Epidermal melanocyte (primary cell): Measurements from ENCODE around the gene USP10.
A peak's percentile ranks its signal among the peaks of the same experiment; 100 is the strongest.

Experiments used
- DNase-seq: peaks from one replicate; pipeline ENCODE4 v3.0.0; 2011; ENCODE audit warnings: low spot score; ENCODE audit not compliant: insufficient read length

USP10 gene

DNA sequence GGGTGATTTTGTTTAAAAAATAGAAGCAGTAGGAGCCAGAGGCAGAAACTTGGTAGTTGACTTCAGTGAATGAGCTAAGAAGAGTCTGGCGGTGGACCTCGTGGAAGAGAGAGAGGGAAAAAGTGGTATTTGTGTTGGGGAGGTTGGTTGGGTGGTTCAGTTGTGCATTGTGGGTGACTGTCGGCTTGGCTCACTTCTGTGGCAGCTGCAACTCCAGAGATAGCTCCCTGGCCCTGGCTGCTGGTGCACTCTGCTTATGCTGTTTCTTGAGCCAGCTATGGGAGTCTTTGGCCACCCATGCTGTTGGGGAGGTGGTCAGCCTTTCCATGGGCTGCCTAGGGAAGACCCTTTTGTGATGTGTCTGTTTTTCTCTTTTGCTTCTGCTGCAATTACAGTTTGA is 69.6 kb downstream of the USP10 start:
- DNase-seq: no peak

DNA sequence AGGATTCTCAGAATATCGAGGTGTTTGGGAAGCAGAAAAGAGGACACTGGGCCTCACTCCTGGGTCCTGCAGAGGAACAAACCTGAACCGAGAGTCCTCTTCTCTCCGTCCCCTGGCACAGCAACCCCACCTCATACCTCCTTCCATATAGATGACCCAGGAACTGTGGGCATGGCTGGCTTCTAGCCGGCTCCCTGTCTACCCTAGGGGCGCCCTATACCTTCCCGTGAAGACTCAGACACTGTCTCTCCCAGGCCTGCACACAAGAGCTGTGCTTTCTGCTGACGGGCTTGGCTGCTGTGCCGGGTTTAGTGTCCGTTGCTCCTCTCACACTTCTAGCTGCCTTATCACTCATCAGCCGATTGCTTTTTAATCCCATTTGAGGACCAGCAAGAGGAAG is 73.5 kb downstream of the USP10 start:
- no peak for DNase-seq

DNA sequence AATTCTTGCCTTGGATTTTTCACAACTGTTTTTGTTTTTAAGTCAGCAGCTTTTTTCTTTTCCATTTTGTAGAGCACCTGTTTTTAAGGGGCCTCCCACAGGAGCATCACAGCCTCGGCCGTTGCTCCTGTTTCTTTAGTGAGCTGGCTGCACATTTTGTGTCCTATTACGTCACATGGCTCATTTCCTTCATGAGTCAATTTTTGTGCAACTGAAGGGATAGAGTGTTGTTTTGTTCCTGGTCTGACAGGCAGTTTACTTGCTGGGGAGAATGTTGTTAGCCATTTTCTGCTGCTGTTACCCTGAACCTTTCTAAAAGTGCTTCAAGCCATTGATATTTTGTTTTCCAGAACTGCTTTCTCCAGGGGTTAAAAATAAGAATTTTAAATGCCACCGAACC is 75.0 kb downstream of the USP10 start:
- DNase-seq: no peak

DNA sequence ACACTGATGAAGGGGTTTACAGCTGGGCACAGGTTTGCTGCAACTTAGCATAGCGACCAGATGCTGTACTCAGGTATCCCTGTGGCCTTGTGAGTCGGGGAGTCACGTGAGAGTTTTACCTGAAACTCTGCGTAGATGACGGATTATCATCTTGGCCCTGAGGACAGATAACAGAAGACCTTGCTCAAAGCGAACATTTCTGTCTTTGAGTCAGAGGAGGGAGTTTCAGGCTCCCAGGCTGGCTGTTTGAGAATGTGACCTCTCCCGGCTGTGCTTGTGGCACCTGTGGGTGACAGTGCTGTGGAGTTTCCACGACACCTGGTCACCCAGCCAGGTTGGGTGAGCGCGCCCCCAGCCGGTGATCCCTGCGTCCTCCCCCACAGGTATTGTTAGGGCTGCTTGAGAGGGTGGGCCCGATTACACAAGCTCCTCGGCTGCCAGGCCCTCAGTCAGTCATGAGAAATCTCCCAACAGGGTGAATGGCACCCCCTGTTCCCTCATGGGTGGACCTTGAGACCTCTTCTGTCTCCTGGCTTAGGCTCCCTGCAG is 75.5 kb downstream of the USP10 start:
- DNase-seq: no peak

DNA sequence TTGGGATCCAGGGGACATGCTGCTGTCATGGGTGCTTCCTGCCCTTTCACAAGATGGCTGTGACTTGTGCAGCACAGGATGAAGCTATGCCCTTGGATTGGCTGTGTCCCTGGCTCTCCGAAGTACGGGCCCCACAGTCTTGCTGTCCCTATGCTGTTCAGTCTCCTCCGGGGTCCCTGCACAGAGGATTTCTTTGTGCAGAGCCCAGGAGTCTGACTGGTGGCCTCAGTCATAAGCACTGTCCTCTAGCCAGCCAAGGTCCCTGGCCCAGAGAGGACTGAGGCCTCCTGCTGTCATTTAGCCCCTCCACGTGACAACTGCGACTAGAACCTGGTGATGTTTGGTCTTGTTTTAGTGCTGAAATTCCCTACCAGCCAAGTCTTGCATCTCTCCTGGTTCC is 77.6 kb downstream of the USP10 start:
- DNase-seq: no peak

DNA sequence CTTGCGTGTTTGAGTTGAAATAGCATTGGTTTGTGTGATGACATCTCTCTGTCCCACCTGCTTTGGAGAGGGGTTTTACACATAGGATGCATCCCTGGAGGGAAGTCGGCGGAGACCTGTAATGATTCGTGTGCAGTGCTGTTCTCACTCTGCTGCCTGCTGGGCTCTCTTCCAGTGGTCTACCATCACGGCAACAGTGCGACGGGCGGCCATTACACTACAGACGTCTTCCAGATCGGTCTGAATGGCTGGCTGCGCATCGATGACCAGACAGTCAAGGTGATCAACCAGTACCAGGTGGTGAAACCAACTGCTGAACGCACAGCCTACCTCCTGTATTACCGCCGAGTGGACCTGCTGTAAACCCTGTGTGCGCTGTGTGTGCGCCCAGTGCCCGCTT is 78.9 kb downstream of the USP10 start:
- no peak for DNase-seq

DNA sequence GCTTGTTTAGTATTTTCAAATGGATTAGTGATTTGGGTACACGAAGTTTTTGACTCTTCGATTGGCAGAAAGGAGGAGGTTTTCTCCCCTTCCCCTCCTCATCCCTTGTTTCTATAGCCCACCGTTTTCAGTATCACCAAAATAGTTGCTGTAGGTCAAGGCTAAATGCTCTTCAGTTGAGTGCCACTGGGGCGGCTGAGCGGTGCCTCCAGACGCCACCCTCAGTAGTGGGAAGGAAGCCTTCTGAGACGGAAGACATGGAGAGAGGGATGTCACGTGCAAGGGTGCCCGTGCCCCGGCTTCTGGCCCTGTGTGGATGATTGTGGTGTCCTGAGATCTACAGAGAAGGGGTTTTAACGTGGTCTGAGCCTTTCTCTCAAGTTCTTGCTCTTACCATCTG is 80.3 kb downstream of the USP10 start:
- DNase-seq: no peak

DNA sequence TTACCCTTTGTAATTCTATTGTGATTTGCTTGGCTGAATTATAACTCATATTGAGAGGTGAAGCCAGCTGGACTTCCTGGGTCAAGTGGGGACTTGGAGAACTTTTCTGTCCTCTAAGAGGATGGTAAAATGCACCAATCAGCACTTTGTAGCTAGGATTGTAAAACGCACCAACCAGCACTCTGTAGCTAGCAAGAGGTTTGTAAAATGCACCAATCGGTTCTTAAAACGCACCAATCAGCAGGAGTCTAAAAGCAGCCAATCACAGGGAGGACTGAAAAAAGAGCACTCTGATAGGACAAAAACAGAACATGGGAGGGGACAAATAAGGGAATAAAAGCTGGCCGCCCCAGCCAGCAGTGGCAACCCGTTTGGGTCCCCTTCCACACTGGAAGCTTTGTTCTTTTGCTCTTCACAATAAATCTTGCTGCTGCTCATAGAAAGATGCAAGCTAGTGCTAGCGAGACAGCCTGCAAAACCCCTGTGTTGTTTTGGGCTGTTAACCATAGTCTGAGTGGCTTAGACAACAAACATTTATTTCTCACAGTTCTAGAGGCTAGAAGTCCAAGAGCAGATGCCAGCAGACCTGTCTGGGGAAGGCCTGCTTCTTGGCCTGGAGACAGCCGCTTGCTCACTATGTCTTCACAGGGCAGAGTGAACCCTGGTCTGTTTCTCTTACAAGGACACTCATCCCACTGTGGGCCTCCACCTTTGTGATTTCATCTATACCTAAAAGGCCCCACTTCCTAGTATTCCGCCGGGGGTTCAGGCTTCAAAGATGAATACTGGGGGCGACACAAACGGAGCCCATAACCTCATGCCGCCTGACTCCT is 81.0 kb downstream of the USP10 start:
- DNase-seq: no peak

DNA sequence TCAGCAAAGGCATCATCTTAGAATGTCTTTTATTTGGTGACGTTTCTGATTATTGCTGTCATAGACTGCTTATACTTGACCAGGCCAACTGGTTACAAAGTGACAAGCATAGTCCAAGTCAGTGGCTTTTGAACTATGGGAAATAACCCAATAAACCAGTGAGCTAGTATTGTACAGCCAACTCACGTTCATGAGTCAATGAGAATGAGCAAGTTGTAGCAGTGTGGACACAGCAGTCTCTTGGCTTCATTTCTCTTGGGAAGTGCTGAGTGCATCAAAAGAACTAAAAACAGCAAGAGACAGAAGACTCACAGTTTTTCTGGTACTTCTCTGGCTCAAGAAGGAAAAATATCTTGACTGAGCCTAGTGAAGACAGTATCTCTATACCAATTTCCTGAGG is 83.0 kb downstream of the USP10 start:
- DNase-seq: no peak

DNA sequence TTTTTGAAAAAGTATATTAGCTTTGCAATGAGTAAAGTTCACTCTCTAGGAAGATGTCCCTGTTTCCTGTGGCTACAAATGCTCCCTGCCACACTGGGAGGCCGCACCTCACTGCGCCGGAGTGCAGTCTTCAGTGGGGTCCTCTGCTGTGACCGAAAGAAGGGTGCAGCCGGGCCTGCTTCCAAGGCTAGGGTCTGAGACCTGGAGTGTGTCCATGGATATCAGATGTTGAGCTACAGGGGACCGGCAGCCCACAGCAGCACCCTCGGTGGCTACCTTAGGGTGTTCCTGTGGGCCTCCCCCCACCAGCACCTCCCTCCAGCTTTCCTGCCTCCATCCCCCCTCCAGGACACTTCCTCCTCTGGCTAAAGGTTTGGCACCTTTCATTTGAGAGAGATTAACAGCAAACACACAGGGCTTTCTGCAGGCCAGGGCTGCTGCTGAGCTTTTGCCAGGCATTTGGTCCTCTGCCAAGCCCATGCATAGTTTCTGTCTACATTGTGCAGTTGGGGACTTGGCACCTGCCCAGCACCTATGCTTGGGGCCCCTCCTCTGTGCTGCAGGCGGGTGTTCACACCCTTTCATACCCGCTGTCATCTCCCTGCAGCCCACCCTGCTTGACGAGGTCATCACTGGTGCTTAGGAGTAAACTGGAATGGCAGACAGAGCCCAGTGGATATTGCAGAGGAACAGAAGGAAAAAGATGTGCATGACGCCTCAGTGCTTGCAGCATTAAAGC is 86.2 kb downstream of the USP10 start:
- no peak for DNase-seq

DNA sequence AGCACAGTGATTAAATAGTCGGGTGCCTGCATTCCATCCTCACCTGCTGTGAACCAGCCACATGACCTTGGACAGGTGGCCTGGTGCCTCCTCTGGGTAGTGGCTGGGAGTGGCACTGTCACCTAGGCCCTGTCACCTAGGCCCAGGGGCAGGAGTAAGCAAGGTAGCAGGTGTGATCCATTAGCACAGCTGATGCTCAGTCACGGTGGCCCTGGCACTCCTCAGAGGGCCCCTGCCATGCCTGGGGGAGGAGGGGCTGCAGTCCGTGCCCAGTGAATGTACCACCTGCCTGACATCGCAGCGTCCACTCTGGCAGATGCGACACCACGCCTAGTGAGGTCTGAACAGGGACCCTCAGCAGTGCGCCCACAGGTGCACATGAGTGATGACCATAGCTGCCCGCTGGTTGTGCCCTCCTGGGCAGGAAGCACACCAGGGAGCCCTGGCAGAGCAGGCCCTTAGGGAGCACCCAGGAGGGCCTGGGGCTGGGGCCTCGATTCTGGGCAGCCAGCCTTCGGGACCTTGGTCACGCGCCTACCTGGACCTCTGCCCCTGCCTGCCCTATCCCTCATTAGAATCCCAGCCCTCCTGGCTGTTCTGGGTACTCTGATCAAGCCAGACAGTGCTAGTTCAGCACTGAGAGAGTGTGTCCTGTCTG is 86.9 kb downstream of the USP10 start:
- no peak for DNase-seq

DNA sequence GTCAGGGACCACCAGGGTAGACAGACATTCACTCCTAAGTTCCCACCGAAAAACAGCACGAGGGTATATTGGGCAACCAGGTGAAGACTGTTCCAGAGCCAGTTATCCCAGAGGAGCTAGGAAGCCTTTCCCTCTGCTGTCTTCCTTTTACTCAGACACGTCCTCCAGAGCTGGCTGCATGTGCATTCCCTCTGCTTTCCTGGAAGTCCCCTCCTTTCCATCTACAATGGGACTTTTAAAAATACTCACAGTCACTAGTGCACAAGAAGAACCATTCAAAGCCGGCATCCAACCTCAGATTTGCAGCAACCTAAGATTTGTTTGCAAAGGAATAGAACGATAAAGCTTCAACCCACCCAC is 87.4 kb downstream of the USP10 start:
- DNase-seq: no peak

DNA sequence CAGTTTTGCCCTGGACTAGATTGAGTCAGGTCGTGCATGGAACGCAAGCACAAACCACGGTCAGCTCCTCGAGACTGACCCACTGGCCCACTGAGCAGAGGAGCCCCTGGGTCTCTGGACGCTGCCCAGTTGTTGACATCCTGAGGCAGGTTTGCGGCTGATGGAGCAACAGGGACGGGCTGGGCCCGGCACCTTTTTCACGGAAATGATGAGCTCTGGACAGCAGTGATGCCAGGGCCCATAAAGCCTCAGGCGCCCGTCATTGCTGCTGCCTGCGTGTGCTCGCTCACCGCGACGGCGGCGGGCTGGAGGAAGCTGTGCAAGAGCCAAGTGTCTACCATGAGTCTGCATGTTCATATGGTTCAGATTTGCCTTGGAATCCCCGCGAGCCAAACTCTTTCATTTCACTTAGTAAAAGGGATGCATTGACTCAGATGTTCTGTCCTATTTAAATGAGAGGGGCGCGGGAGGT is 89.2 kb downstream of the USP10 start:
- DNase-seq: peak; percentile 23

DNA sequence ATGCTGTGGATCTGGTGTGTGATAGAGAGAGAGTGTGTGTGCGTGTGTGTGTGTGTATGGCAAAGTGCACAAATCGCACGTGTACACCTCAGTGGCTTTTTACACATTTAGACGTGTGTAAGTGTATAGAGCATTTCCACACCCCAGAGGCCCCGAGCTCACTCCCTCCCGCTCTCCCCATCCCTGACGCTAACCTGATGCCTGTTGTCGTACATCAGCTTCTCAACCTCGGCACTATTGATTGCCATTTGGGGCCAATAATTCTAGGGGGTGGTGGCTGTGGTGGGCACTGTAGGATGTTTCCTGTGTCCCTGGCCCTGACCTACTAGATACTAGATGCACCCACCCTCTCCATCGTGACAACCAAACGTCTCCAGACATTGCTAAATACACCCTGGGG is 89.6 kb downstream of the USP10 start:
- no peak for DNase-seq

DNA sequence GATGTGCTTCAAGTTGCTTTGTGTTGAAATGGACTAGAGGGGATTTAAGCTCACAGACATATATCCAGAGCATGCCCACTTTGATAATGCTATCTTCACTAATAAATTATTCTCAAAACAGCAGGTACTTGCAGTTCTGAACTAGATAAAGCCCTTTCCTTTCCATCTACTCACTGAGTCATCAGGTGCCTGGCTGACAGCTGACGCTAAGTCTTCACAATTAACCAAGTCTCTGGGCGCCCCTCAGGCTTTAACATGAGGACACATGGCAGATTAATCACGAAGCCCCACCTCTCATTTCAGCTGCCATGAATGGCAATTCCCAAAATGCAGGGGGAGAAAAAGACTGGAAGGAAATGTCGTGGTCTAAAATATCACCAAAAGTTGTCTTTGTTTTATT is 90.5 kb downstream of the USP10 start:
- DNase-seq: no peak

DNA sequence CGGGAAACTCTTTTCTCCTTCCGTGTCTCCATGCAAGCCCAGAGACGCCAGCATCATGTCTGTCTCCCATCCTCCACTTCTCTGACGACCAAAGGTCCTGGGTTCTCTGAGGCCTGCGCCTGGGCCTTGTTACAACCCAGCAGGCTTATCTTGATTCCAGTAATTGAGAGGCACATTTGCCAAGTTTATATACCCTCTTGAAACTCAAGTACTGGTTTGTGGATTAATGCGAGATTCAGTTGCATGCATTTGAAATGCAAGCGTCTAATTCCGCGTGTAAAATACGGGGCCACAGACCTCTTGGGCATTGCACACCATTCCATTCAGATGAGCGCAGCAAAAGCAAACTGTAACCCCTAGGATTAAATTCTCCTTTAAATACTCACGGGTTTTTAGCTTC is 91.3 kb downstream of the USP10 start:
- DNase-seq: no peak

DNA sequence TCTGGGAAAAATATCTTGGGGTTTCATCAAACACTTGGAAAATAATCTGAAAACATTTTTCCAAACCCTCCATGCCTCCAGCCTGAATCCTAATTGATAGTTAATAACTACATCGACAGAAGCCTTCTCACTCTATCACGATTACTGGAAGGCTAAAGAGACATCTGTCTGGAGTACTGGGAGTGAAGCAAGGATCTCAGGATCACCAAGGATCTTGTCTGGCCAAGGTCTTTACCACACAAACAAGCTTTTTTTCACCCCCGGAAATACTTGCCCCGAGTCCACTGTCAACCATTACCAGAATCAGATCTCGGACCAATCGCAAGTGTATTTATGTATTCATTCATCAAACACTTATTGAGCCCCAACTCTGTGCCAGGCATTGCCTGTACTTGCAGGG is 91.7 kb downstream of the USP10 start:
- DNase-seq: no peak

DNA sequence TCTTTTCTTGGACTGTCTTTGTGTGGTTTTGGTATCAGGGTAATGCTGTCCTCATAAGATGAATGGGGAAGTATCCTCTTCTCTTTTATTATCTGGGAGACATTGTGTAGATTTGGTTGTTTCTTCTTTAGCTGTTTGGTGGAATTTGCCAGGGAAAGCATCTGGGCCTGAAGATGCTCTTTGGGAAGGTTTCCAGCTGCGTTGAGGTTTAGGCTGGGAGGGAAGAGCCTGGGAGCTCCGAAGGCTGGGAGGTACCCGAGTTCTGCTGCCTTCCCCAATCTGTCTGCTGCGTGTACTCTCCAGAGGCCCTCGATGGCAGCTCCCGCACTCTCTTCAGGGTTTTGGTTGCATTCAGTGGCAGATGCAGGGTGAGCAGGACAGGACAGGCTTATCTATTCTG is 94.4 kb downstream of the USP10 start:
- DNase-seq: no peak

DNA sequence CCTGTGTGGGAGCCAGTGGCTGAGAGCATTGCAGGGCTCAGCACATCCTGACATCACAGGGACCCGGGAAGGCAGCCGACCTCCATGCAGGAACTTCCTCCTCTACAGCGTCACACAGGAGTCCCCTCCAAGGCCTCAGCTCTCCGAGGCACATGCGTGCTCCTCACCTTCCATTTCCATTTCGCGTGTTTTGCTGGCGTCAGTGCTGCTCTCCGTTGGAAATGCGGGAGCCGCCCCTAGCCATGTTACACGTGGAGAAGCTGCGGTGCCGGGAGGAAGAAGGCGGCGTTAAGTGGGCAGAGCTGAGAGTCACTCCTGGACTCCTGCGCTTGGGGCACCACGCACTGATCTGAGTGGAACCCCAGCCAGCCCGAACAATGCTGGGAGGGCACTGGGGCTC is 94.8 kb downstream of the USP10 start:
- no peak for DNase-seq

DNA sequence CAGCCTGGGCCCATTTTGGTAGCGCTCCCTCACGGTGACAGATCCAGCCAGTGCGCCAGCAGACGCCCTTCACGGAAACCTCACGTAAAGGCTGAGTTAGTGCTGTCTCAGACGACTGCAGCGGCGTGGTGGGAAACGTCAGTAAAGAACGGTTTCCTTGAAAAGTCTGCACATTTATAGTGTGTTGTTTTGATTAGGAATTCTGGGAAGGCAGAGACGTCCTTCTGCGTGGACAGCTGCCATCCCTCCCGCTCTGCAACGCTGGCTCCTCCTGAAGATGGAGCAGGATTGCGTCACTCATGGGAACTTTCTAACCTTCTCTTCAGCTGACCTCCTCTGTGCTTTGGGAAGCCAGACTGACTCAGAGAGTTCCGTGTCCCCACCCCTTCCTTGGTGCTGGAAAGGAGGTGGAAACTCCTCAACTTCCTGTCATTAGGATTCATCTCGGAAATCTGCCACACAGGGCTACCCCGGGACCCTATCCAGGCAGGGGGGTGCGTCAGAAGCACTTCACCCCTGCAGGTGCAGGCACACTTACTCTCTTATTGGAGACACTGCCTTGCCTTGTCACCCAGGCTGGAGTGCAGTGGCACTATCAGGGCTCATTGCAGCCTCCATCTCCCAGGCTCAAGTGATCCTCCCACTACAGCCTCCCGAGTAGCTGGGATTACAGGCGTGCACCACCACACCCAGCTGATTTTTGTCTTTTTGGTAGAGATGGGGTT is 95.7 kb downstream of the USP10 start:
- DNase-seq: no peak

DNA sequence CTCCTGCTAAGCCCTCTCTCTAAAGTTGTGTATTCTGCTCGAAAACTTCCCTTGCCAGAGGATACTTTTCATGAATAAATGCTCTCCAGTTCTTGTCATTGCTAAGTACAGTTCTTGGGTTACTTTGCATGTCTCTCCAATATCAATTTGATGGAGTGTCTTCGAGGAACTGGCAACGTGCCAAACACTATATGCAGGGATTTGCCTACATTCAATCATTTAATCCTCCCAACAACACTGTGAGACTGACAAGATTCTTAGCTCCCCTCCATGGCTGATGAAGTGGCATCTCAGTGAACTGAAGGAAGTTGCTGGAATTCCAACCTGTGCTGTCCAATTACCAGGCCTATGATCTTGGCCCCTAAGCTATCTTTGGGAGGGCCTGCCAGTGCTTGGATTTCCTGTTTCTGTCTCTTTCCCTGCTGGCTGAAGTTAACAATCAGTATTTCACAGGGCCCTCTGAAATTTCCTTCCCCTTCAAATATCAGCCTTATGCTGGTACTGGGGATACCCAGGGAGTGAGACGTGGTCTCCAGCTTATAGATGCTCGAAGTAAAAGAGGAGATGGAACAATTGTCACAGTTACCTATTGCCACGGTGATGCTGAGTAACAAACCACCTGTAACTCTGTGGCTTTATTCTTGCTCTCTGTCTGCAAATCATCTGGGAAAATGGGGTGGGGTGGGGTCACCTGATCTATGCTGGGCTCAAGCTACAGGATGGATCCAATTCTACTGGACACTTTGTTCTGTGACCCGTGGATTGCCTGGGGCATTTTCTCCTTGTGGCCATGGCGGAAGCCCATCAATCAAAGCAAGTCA is 100.6 kb downstream of the USP10 start:
- no peak for DNase-seq
